G401 (cell line): ENCODE data around the gene OR4D9. TPM values are rescaled to one million over a fixed set of nuclear protein-coding genes. Genes with fewer than 3 reads are reported as not detected.
"Not testable (repeated sequence)": the region's sequence is repeated elsewhere in the genome, so short reads cannot be mapped to it uniquely, and the experiment has no call there.

Source experiments
- DNase-seq: peaks from one replicate; pipeline ENCODE4 v3.0.0-alpha.2; 2015; ENCODE audit warnings: low spot score
- in situ Hi-C: cut with HindIII; loops from 2 replicates; pipeline ENCODE4 v1.10.0; 2016; ENCODE audit warnings: low sequenced_read_pairs, mixed read lengths
- total RNA-seq: library from RNA; depleted of rRNA; stranded (reverse); fragments of >200 nt; shearing (Covaris generic); gene quantifications from 2 replicates; pipeline ENCODE4 v1.2.3, GENCODE V29; 2014; rRNA removed

The OR4D9 gene
- not detected in 2 replicates for total RNA-seq

DNA sequence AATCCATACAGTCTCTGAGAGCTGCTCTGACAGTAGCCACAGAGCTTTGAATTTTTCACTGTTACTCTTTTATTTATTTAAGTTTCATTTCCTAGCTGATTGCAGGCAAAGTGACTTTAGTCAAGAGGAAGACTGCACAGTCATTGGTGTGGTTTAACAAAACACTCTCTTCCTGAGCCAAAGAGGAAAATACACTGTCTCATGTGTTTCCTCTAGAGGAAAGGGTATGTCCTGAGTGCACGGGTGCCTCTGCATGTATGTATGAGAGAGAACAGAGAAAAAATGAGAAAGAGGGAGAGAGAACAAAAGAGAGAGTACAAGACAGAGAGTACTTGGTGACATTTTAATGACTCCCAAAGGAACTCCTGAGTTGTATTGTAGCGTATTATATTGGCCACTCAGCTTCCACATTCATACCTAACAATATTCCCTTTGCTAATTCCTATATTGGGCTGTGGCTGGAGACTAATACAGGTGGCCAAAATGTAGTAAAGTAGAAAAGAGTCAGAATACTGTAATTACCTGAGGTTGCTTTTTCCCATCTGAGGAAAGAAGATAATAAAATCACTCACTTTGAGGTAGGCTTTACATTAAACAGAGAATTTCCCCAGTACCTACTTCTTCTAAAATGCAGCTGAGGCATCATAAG, at the start of gene OR4D9:
Gene OR4D9, plus strand, starts transcription at position 599 of the 649 bp plus-strand sequence. CDS start 3,374 bp downstream, outside the sequence.
- no peak for DNase-seq
- in situ Hi-C loops, result no loop called here

DNA sequence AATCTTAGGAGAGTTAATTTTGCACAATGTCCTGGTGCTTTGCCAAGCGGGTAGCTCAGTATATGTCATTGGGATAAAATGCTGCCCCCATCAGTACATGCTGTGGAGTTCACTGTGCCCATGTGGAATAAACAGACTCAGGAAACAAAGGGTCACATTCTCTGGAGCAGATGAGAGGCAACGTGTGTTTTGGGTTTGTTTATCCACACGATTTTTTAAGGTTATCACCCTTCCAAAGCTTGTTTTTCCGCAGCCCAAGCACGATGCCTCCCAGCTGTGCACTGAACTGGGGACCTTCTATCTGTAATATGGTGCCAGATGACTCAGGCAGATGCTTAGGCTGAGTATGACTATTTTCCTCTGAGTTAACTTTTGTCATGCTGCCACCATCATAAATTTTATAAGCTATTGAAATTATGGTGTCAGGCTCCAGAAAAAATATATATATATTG, 48.1 kb upstream of the OR4D9 start:
- in situ Hi-C loops, result no loop called here
- DNase-seq, result no peak

GRCh38 chr11:59473015-59473414, 38.3 kb upstream of the OR4D9 start, which contains the start of gene OR4D10:
OR4D10 (plus strand) TSS chr11:59473315; CDS start chr11:59477430, 4,115 bp downstream.
- no peak for DNase-seq
- in situ Hi-C loops, result no loop called here

DNA sequence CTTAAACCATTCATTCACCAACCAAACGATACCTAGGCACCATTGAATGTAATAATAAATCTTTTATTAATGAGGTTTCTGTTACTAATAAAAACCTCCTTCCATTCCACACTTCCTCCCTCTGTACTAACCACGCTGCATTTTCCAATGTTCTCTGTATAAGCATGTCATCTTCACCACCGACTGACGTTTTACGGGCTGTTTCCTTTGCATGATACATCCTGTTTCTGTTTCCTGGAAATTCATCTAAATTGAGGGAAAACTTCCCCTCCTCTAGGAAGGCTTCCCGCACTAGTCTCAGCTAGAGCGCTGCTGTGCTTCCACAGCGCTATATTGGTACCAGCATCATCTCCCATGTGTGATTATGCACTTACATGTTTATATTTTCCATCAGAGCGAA, 36.2 kb upstream of the OR4D9 start:
- in situ Hi-C loops, result no loop called here
- no peak for DNase-seq

GRCh38 chr11:59479906-59480305, 31.4 kb upstream of the OR4D9 start:
- no peak for DNase-seq
- in situ Hi-C loops, result no loop called here

GRCh38 chr11:59480359-59480758, 31.0 kb upstream of the OR4D9 start:
- in situ Hi-C loops, result no loop called here
- DNase-seq, result no peak

- in situ Hi-C loops, result no loop called here
- no peak for DNase-seq
Measured at GRCh38 chr11:59501931-59502330, 9.4 kb upstream of the OR4D9 start.

DNA sequence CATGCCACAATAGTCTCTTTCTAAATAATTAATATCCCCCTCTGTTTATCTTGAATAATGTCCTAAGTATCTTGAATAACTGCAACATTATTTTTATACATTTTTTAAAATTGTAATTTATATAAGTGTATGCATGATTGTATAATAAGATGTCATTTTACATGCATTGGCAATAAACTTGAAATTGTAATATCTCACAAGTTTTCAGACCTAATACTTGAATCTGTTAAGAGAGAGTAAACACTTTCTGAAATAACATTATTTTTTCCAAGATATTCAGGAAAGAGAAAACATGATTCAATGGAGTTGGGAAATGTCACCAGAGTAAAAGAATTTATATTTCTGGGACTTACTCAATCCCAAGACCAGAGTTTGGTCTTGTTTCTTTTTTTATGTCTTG, 8.1 kb upstream of the OR4D9 start, which contains the start of gene OR4D11:
Gene OR4D11, plus strand, starts transcription at position 301 of the 400 bp plus-strand sequence. Its CDS starts 0 bp downstream, at position 301.
- in situ Hi-C loops, result no loop called here
- no peak for DNase-seq

DNA sequence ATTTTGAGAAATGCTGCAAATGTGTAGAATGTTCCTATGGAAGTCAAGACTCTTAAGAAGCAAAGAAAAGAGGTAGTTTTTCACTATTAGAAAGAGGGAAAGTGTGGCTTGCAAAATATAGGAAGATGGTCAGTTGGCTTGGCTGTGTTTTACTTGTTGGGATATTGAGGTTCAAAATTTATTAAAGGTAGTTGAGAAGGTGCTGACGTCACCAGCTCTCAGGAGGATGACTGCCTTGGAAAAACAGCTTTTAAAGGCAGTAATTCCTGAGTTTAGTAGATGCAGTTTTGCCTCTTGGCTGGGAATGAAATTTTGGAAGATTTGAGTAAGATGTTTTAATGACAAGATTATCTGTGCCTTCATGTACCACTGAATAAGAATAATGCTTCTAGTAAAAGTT, 336 bp downstream of the OR4D9 start:
- no peak for DNase-seq
- in situ Hi-C loops, result no loop called here

DNA sequence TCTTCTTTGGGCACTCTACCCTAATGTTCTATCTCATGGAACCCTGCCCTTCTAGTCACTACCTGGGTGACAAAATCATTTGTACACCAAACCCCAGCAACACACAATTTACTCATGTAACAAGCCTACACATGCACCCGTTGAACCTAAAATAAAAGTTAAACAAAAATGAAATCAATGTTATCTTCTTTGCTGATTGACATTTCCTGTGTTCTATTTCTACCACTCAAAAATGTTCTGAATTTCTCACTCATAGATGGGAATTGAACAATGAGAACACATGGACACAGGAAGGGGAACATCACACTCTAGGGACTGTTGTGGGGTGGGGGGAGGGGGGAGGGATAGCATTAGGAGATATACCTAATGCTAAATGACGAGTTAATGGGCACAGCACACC, 8.8 kb downstream of the OR4D9 start:
- in situ Hi-C loops, DNase-seq: not testable (repeated sequence)

DNA sequence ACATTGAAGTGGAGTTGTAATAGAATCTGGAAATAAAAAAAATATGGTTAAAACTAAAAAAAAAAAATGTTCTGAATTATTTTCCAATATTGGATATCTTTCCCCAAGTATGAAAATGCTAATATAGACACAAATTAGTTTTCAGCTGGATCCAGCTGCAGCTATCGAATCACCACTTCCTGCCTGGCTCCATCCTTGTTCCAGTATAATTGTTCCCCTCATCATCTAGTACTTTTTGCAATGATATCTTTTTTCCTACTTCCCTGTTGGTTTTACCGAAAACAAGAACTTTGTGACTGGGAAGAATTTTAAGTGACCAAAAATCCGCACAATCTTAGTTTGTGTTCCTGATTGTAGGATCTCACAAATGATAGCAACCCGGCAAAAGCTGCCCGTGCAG, 9.4 kb downstream of the OR4D9 start:
- in situ Hi-C loops, result no loop called here
- DNase-seq, result no peak

- in situ Hi-C loops, result no loop called here
- DNase-seq, result no peak
Measured at GRCh38 chr11:59523541-59523940, 12.2 kb downstream of the OR4D9 start.

- no peak for DNase-seq
- in situ Hi-C loops, result no loop called here
Measured at GRCh38 chr11:59528711-59529110, 17.4 kb downstream of the OR4D9 start.

GRCh38 chr11:59532620-59533019, 21.3 kb downstream of the OR4D9 start:
- no peak for DNase-seq
- in situ Hi-C loops, result no loop called here

- in situ Hi-C loops, result no loop called here
Measured at GRCh38 chr11:59534676-59535075, 23.3 kb downstream of the OR4D9 start.

GRCh38 chr11:59542142-59542810, 30.9 kb downstream of the OR4D9 start:
- in situ Hi-C loops, result no loop called here
- DNase-seq, result no peak

More at GRCh38 chr11:59534676-59535075, 23.3 kb downstream of the OR4D9 start:
- DNase-seq, result no peak

- in situ Hi-C loops, DNase-seq: not testable (repeated sequence)
Measured at GRCh38 chr11:59543713-59544112, 32.4 kb downstream of the OR4D9 start.

DNA sequence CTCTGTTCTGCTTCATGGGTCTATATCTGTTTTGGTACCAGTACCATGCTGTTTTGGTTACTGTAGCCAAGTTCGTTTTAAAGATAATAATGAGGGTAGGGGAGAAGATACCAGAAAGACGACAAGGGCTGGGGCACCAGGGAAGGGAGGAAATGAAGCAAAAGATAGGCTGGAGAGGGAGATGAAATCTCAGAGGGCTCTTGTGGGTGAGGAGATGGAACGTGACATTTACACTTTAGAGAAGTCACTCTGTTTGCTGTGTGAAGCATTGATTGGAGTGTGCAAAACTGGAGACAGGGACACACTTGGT, 33.5 kb downstream of the OR4D9 start:
- DNase-seq, result no peak
- in situ Hi-C loops, result no loop called here

DNA sequence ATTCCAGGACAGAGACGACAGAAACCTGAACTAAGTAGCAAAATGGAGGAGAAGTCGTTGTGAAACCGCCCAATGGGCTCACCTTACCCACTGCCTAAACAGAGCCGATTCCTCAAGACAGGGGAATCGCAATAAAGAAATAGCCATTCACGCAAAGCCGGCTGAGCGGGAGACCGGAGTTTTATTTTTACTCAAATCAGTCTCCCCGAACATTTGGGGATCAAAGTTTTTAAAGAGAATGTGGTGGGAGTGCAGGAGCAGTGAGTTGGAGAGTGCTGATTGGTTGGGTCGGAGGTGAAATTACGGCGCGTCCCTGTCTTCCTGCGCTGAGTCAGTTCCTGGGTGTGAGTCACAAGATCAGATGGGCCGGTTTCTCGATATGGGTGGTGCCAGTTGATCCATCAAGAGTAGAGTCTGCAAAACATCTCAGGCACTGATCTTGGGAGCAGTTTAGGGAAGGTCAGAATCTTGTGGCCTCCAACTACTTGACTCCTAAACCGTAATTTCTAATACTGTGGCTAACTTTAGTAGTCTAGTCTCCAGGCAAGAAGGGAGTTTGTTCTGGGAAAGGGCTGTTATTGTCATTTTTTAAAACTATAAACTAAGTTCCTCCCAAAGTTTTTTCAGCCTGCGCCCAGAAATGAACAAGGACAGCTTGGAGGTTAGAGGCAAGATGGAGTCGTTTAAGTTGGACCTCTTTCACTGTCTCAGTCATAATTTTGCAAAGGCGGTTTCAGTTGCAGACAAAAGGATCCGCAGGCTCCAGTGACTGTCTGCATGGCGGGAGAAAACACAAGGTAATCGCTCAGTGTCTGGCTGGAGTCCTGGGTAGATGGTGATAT, 34.1 kb downstream of the OR4D9 start:
- in situ Hi-C loops, result no loop called here
- peak; percentile 40 for DNase-seq
